OCI-LY1 (cell line): ENCODE results near the gene ARHGAP28.

Experiments
- H2AFZ ChIP-seq: fragments of 200-600 bp; sonication (generic), shearing (Covaris generic); 2 replicates; pipeline ENCODE4 v1.6.0; 2014; ENCODE audit warnings: antibody characterized with exemption, mild to moderate bottlenecking, low read length
- H3F3A ChIP-seq: fragments of 200-600 bp; sonication (generic), shearing (Covaris generic); 2 replicates; pipeline ENCODE4 v1.6.0; 2014; ENCODE audit warnings: mild to moderate bottlenecking, antibody characterized with exemption, low read length, moderate library complexity; ENCODE audit not compliant: insufficient read depth
- H3K27ac ChIP-seq: fragments of 200-600 bp; sonication (generic); 2 replicates; pipeline ENCODE4 v1.5.1; 2014; ENCODE audit warnings: low read length, mixed run types, mild to moderate bottlenecking, low read depth; ENCODE audit not compliant: poor library complexity, severe bottlenecking
- H3K27me3 ChIP-seq: fragments of 200-600 bp; sonication (generic); 2 replicates; pipeline ENCODE4 v1.6.0; 2014; ENCODE audit warnings: antibody characterized with exemption, mild to moderate bottlenecking, low read length, moderate library complexity; ENCODE audit not compliant: insufficient read depth
- H3K36me3 ChIP-seq: fragments of 200-600 bp; sonication (generic); 2 replicates; pipeline ENCODE4 v1.6.1; 2014; ENCODE audit warnings: mild to moderate bottlenecking, antibody characterized with exemption, low read length, moderate library complexity, mixed read lengths; ENCODE audit not compliant: insufficient read depth
- H3K4me1 ChIP-seq: fragments of 200-600 bp; sonication (generic); 2 replicates; pipeline ENCODE4 v1.5.1; 2014; ENCODE audit warnings: mild to moderate bottlenecking, low read length, moderate library complexity; ENCODE audit not compliant: insufficient read depth, severe bottlenecking
- H3K4me2 ChIP-seq: fragments of 200-600 bp; sonication (generic), shearing (Covaris generic); 2 replicates; pipeline ENCODE4 v1.6.1; 2014; ENCODE audit warnings: low read length
- H3K4me3 ChIP-seq: fragments of 200-600 bp; sonication (generic); 2 replicates; pipeline ENCODE4 v1.5.1; 2014; ENCODE audit warnings: low read length, low read depth, mild to moderate bottlenecking, mixed read lengths; ENCODE audit not compliant: poor library complexity, severe bottlenecking
- H3K79me2 ChIP-seq: fragments of 200-600 bp; shearing (Covaris generic); 2 replicates; pipeline ENCODE4 v1.6.1; 2016; ENCODE audit warnings: mixed run types, low read length, mixed read lengths; ENCODE audit not compliant: insufficient read depth
- H3K9ac ChIP-seq: fragments of 200-600 bp; sonication (generic), shearing (Covaris generic); 2 replicates; pipeline ENCODE4 v1.6.1; 2014; ENCODE audit warnings: mild to moderate bottlenecking, low read length, mixed read lengths
- H3K9me2 ChIP-seq: fragments of 200-600 bp; sonication (generic), shearing (Covaris generic); 2 replicates; pipeline ENCODE4 v1.6.1; 2014; ENCODE audit warnings: low read depth, mild to moderate bottlenecking, low read length, mixed read lengths
- H3K9me3 ChIP-seq: fragments of 200-600 bp; shearing (Covaris generic); 2 replicates; pipeline ENCODE4 v1.6.1; 2014; ENCODE audit warnings: low read length, mixed read lengths
- H4K20me1 ChIP-seq: fragments of 200-600 bp; sonication (generic), shearing (Covaris generic); 2 replicates; pipeline ENCODE4 v1.6.0; 2016; ENCODE audit warnings: mild to moderate bottlenecking, low read length; ENCODE audit not compliant: insufficient read depth
- CTCF ChIP-seq: fragments of 200-600 bp; sonication (generic), shearing (Covaris generic); IDR thresholded peaks from 2 replicates; pipeline ENCODE4 v1.5.1; 2017; ENCODE audit warnings: mild to moderate bottlenecking, antibody characterized with exemption, low read length, moderate library complexity, mixed read lengths
- EZH2 ChIP-seq: fragments of 200-600 bp; sonication (generic), shearing (Covaris generic); IDR thresholded peaks from 2 replicates; pipeline ENCODE4 v1.8.0; 2017; ENCODE audit warnings: borderline replicate concordance, mixed run types, mild to moderate bottlenecking, antibody characterized with exemption, low read length, moderate library complexity, mixed read lengths

Gene ARHGAP28

GRCh38 chr18:6917072-6917471 is 187.6 kb downstream of the ARHGAP28 start:
- H2AFZ ChIP-seq: no peak overlapping the region

GRCh38 chr18:6920099-6920955 is 190.8 kb downstream of the ARHGAP28 start:
- TF ChIP-seq CTCF (peak; percentile 61; the same call in 1 of the 2 replicates), EZH2 (no peak)

More at GRCh38 chr18:6917072-6917471, 187.6 kb downstream of the ARHGAP28 start:
- Histone ChIP-seq H3F3A (no peaks in the 10 kb centered on the region), H3K9me2 (no peaks in the 10 kb centered on the region), H3K9me3 (no peaks in the 10 kb centered on the region), H4K20me1 (no peaks in the 10 kb centered on the region), H3K4me3 (no peak overlapping the region), H3K27ac (no peak overlapping the region), H3K79me2 (no peaks in the 10 kb centered on the region), H3K36me3 (no peaks in the 10 kb centered on the region), H3K9ac (no peak overlapping the region), H3K4me1 (no peaks in the 10 kb centered on the region), H3K27me3 (no peaks in the 10 kb centered on the region), H3K4me2 (no peak overlapping the region)
- no peak for TF ChIP-seq CTCF
- TF ChIP-seq EZH2: no peak

DNA sequence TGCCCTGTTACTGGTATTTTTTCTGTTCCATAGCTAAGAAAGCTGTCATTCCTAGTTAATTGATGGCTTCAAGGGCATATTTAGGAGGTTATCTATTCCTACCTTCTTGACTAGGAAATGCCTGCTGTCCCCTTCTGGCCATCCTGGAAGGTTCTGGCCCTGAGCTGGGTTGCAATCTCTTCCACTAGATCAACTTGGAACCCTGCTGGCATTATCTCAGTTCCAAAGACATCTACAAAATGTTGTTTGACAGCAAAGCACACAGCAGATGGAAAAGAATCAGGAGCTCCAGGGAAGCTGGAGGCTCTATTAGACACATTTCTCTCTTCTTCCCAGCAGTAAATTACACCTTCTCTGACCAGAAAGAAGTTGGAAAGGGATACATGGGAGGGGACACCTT is 192.1 kb downstream of the ARHGAP28 start:
- TF ChIP-seq CTCF (no peak), EZH2 (no peak)
- H4K20me1 ChIP-seq: no peaks in the 10 kb centered on the region
- H3K27me3 ChIP-seq: no peaks in the 10 kb centered on the region
- no peak overlapping the region for H3K4me3 ChIP-seq
- no peaks in the 10 kb centered on the region for H3K79me2 ChIP-seq
- no peaks in the 10 kb centered on the region for H3F3A ChIP-seq
- H3K4me2 ChIP-seq: no peak overlapping the region
- no peaks in the 10 kb centered on the region for H3K4me1 ChIP-seq
- no peaks in the 10 kb centered on the region for H3K9me3 ChIP-seq
- no peak overlapping the region for H2AFZ ChIP-seq
- H3K36me3 ChIP-seq: no peaks in the 10 kb centered on the region
- no peaks in the 10 kb centered on the region for H3K9me2 ChIP-seq
- no peak overlapping the region for H3K27ac ChIP-seq
- H3K9ac ChIP-seq: no peak overlapping the region

More at GRCh38 chr18:6920099-6920955, 190.8 kb downstream of the ARHGAP28 start:
- Histone ChIP-seq H3K27ac (no peak overlapping the region), H3K4me2 (no peak overlapping the region), H2AFZ (no peak overlapping the region), H3K27me3 (no peaks in the 10 kb centered on the region), H3K4me3 (no peak overlapping the region), H3K36me3 (no peaks in the 10 kb centered on the region), H4K20me1 (no peaks in the 10 kb centered on the region), H3F3A (no peaks in the 10 kb centered on the region), H3K79me2 (no peaks in the 10 kb centered on the region), H3K4me1 (no peaks in the 10 kb centered on the region), H3K9ac (no peak overlapping the region), H3K9me2 (no peaks in the 10 kb centered on the region), H3K9me3 (no peaks in the 10 kb centered on the region)
